ENCODE measurements around the gene BACE1-AS.

GRCh38 chr11:117281869-117282268 is 9.3 kb upstream of the BACE1-AS start:
- no peak for TF ChIP-seq CTCF (IDR thresholded peaks at IDR 0.05)
- no peak for TF ChIP-seq POLR2A (IDR thresholded peaks at IDR 0.05)

All from adrenal gland (tissue), 5 donors.